ENCODE data around the gene MAP2K7. TPM values are rescaled to one million over a fixed set of nuclear protein-coding genes. Genes with fewer than 3 reads are reported as not detected.
"Not testable (repeated sequence)": the region's sequence is repeated elsewhere in the genome, so short reads cannot be mapped to it uniquely, and the experiment has no call there.

MAP2K7 gene
- total RNA-seq, 1 donor from 2014 or later = 24.2 TPM

DNA sequence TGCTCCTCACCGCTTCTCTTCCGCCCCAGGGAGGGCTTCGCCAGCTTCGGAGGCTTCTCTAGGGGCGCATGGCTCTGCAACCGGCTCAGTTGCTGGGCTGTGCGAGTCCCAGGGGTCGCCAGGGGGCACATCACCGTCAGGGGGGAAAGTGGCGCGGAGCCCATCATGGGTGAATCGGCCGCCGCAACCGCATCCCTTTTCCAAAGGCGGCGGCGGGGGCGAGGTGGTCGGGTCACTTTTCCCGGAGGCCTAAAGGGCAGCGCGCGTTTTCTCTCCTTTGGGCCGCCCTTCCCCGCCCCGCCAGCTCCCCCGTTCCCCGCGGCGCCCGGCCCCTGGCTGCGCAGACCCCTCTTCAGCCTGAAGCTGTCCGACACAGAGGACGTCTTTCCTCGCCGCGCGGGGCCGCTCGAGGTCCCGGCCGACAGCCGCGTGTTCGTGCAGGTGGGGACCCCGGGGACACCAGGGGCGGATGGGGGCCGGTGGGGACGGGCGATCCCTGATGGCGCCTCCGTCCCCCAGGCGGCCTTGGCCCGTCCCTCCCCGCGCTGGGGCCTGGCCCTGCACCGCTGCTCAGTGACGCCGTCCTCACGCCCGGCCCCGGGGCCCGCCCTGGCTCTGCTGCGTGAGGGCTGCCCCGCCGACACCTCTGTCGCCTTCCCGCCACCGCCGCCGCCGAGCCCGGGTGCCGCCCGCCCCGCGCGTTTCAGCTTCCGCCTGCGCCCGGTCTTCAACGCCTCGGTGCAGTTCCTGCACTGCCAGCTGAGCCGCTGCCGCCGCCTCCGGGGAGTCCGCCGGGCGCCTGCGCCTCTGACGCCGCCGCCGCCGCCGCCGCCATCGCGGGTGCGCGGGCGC lies 12.7 kb downstream of the MAP2K7 start:
- no peak for DNase-seq
- Histone ChIP-seq H3K36me3 (peaks cover 24% of the 10 kb centered on the region), H3K4me1 (peaks cover 54% of the 10 kb centered on the region), H3K27me3 (ENCODE audit: low read depth) (peaks cover 55% of the 10 kb centered on the region), H3K9me3 (replicated peaks) (no peaks in the 10 kb centered on the region), H3K27ac (replicated peaks) (peak overlapping the region; percentile 83), H3K4me3 (peak overlapping the region; percentile 63)
- intact Hi-C loops (cut with micrococcal nuclease) = no loop called here
- TF ChIP-seq CTCF (IDR thresholded peaks at IDR 0.05; ENCODE audit: borderline replicate concordance) = no peak

DNA sequence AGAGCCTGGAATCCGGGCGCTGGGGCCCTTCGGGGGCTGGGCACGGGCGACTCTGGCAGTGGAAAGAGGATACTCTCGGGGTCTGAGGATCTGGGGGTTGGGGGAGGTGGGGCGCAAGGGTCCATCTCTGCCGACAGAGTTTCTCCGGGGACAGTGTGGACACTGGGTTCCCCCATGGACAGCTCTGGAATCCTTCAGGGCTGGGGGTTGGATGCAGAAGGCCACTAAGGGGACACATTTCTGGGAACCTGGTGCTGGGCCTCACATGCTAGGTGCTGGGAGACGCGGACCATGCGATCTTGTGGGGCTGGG lies 13.2 kb downstream of the MAP2K7 start:
- H3K4me3 ChIP-seq = peak overlapping the region; percentile 63
- TF ChIP-seq CTCF (IDR thresholded peaks at IDR 0.05; ENCODE audit: borderline replicate concordance) = no peak
- no peaks in the 10 kb centered on the region for H3K9me3 ChIP-seq (replicated peaks)
- peaks cover 60% of the 10 kb centered on the region for H3K4me1 ChIP-seq
- no peak for DNase-seq
- H3K27me3 ChIP-seq (ENCODE audit: low read depth) = peaks cover 55% of the 10 kb centered on the region
- H3K36me3 ChIP-seq = peaks cover 22% of the 10 kb centered on the region
- H3K27ac ChIP-seq (replicated peaks) = peak overlapping the region; percentile 83
- intact Hi-C loops (cut with micrococcal nuclease) = no loop called here

- intact Hi-C loops (cut with micrococcal nuclease) = no loop called here
- TF ChIP-seq CTCF (IDR thresholded peaks at IDR 0.05; ENCODE audit: borderline replicate concordance) = peak; percentile 61
- Histone ChIP-seq H3K27me3 (ENCODE audit: low read depth) (peaks cover 55% of the 10 kb centered on the region), H3K4me3 (peak overlapping the region; percentile 63), H3K9me3 (replicated peaks) (no peaks in the 10 kb centered on the region), H3K27ac (replicated peaks) (peak overlapping the region; percentile 83), H3K36me3 (peaks cover 21% of the 10 kb centered on the region), H3K4me1 (peaks cover 65% of the 10 kb centered on the region)
- no peak for DNase-seq
Measured at GRCh38 chr19:7917267-7918061, 13.8 kb downstream of the MAP2K7 start.

- Histone ChIP-seq H3K4me3 (peak overlapping the region; percentile 63), H3K4me1 (peaks cover 68% of the 10 kb centered on the region), H3K36me3 (peaks cover 21% of the 10 kb centered on the region), H3K27me3 (ENCODE audit: low read depth) (peaks cover 55% of the 10 kb centered on the region), H3K27ac (replicated peaks) (peak overlapping the region; percentile 83)
- DNase-seq; H3K9me3 ChIP-seq (replicated peaks); intact Hi-C loops (cut with micrococcal nuclease): not testable (repeated sequence)
Measured at GRCh38 chr19:7918062-7918614, 14.5 kb downstream of the MAP2K7 start.

- Histone ChIP-seq H3K27me3 (ENCODE audit: low read depth) (peaks cover 55% of the 10 kb centered on the region), H3K4me1 (peaks cover 68% of the 10 kb centered on the region), H3K27ac (replicated peaks) (peak overlapping the region; percentile 94), H3K4me3 (peak overlapping the region; percentile 81), H3K9me3 (replicated peaks) (no peaks in the 10 kb centered on the region), H3K36me3 (peaks cover 15% of the 10 kb centered on the region)
- intact Hi-C loops (cut with micrococcal nuclease) = no loop called here
- TF ChIP-seq CTCF (IDR thresholded peaks at IDR 0.05; ENCODE audit: borderline replicate concordance) = no peak
- DNase-seq = no peak
Measured at GRCh38 chr19:7918615-7919421, 15.1 kb downstream of the MAP2K7 start.
